SKM-1 (cell line): ENCODE results near the gene LUC7L.
A peak's percentile ranks its signal among the peaks of the same experiment; 100 is the strongest.
"Not testable (repeated sequence)": the region's sequence is repeated elsewhere in the genome, so short reads cannot be mapped to it uniquely, and the experiment has no call there.

Experiments
- DNase-seq: peaks from one replicate; lab custom pipeline; 2025; ENCODE audit not compliant: unreplicated experiment; lab: John Stamatoyannopoulos, UW

LUC7L gene

GRCh38 chr16:263944-264343, 34.7 kb upstream of the LUC7L start:
- DNase-seq: no peak

GRCh38 chr16:263182-263774, 34.0 kb upstream of the LUC7L start:
- no peak for DNase-seq

GRCh38 chr16:262121-262745, 33.0 kb upstream of the LUC7L start:
- no peak for DNase-seq

GRCh38 chr16:261031-261691, 31.9 kb upstream of the LUC7L start:
- no peak for DNase-seq

- no peak for DNase-seq
Measured at GRCh38 chr16:260326-260725, 31.1 kb upstream of the LUC7L start.

GRCh38 chr16:259814-260253, 30.6 kb upstream of the LUC7L start:
- DNase-seq: no peak

GRCh38 chr16:259226-259625, 30.0 kb upstream of the LUC7L start:
- no peak for DNase-seq

- DNase-seq: not testable (repeated sequence)
Measured at GRCh38 chr16:258091-258490, 28.8 kb upstream of the LUC7L start.

- no peak for DNase-seq
Measured at GRCh38 chr16:255183-255582, 25.9 kb upstream of the LUC7L start.

- no peak for DNase-seq
Measured at GRCh38 chr16:254461-254860, 25.2 kb upstream of the LUC7L start.

- DNase-seq: no peak
Measured at GRCh38 chr16:253833-254232, 24.6 kb upstream of the LUC7L start.

- no peak for DNase-seq
Measured at GRCh38 chr16:252366-253337, 23.4 kb upstream of the LUC7L start.

GRCh38 chr16:249431-249830, 20.2 kb upstream of the LUC7L start:
- DNase-seq: no peak

GRCh38 chr16:247027-247426, 17.8 kb upstream of the LUC7L start:
- DNase-seq: no peak

- DNase-seq: no peak
Measured at GRCh38 chr16:245105-245504, 15.9 kb upstream of the LUC7L start.

- no peak for DNase-seq
Measured at GRCh38 chr16:243348-243747, 14.1 kb upstream of the LUC7L start.

GRCh38 chr16:242281-242680, 13.0 kb upstream of the LUC7L start:
- DNase-seq: no peak

- DNase-seq: no peak
Measured at GRCh38 chr16:240559-240958, 11.3 kb upstream of the LUC7L start.

- DNase-seq: no peak
Measured at GRCh38 chr16:239948-240277, 10.7 kb upstream of the LUC7L start.

- peak; percentile 87 for DNase-seq
Measured at GRCh38 chr16:234468-235305, 5.4 kb upstream of the LUC7L start, which contains the start of gene FAM234A. Gene FAM234A, plus strand, starts transcription at chr16:234821. Its CDS starts 19,593 bp downstream, at chr16:254414.
